HepG2 (cell line): ENCODE measurements around the gene RNF11. TPM values are rescaled to one million over a fixed set of nuclear protein-coding genes. Genes with fewer than 3 reads are reported as not detected.
"Not testable (repeated sequence)": the region's sequence is repeated elsewhere in the genome, so short reads cannot be mapped to it uniquely, and the experiment has no call there.

Experiments used
- ATAC-seq: fragments of 200-7000 bp; cut with Tn5 transposase; 3 replicates; pipeline ENCODE4 v1.9.1; 2020; ENCODE audit warnings: mild to moderate bottlenecking, moderate library complexity
- BruUV-seq: library from RNA; stranded (reverse); fragments of 400-500 nt; replicated peaks from 2 replicates; lab custom pipeline; 2021; lab: Mats Ljungman, UMichigan
- CTCF ChIA-PET: fragments of 300-600 bp; formaldehyde crosslinking; extraction: SDS; loops from one replicate; lab custom pipeline; 2021; ENCODE audit warnings: low total read pairs, inconsistent platforms, low intra/inter-chr PET ratio; lab: Yijun Ruan, JAX
- POLR2A ChIA-PET: fragments of 350-600 bp; sonication (Branson Sonifier 250); formaldehyde crosslinking; loops from one replicate; lab custom pipeline; 2020; ENCODE audit warnings: antibody characterized with exemption, inconsistent platforms; lab: Yijun Ruan, JAX
- DNase-seq: peaks from one replicate; pipeline ENCODE4 v3.0.0-alpha.2; 2015; ENCODE audit warnings: low spot score
- FAIRE-seq: peaks from 3 replicates; lab custom pipeline; 2011; peaks lifted over from hg19 to GRCh38; lab: Jason Lieb, UNC
- H2AFZ ChIP-seq: one replicate; pipeline ENCODE4 v1.6.1; 2011; ENCODE audit warnings: low read length, inconsistent platforms
- H3K27ac ChIP-seq: fragments of 300-600 bp; 3 replicates; pipeline ENCODE4 v1.8.0; 2011; ENCODE audit warnings: mixed run types, mild to moderate bottlenecking, mixed read lengths, low read length, inconsistent platforms; ENCODE audit not compliant: insufficient read depth; ENCODE audit errors: extremely low read length
- H3K27me3 ChIP-seq, 2 experiments: fragments of 200-600 bp in 1 of 2; 2 replicates in 1 of 2; 3 replicates in 1 of 2; pipeline versions ENCODE4 v1.6.0 to v1.8.0; 2011; ENCODE audit warnings: low read length in 2 of 2, mild to moderate bottlenecking in 2 of 2, moderate library complexity in 2 of 2, inconsistent platforms in 1 of 2; ENCODE audit not compliant: insufficient read depth in 2 of 2, control insufficient read depth in 1 of 2
- H3K36me3 ChIP-seq, 2 experiments: fragments of 200-600 bp in 1 of 2; replicated peaks in 1 of 2; 2 replicates in 1 of 2; 3 replicates in 1 of 2; pipeline versions ENCODE4 v1.5.1 to v1.8.0; 2011; ENCODE audit warnings: low read length in 2 of 2, inconsistent platforms in 1 of 2; ENCODE audit not compliant: insufficient read depth in 2 of 2, control insufficient read depth in 1 of 2
- H3K4me1 ChIP-seq: 2 replicates; pipeline ENCODE4 v1.5.1; 2012; ENCODE audit warnings: low read length, inconsistent platforms; ENCODE audit not compliant: insufficient read depth
- H3K4me2 ChIP-seq: 2 replicates; pipeline ENCODE4 v1.6.0; 2011; ENCODE audit warnings: low read depth, low read length, inconsistent platforms
- H3K4me3 ChIP-seq, 3 experiments: fragments of 200-600 bp in 1 of 3; sonication (generic), shearing (Covaris generic) in 1 of 3; replicated peaks in 1 of 3; 2 replicates each; pipeline ENCODE4 v1.5.1; 2011 to 2016; ENCODE audit warnings: low read length in 3 of 3, inconsistent platforms in 2 of 3, low read depth in 2 of 3, mild to moderate bottlenecking in 2 of 3, control low read depth in 1 of 3, mixed read lengths in 1 of 3; ENCODE audit not compliant: insufficient read depth in 1 of 3
- H3K79me2 ChIP-seq: one replicate; pipeline ENCODE4 v1.6.1; 2011; ENCODE audit warnings: low read length, inconsistent platforms; ENCODE audit not compliant: insufficient read depth
- H3K9ac ChIP-seq: 2 replicates; pipeline ENCODE4 v1.6.0; 2011; ENCODE audit warnings: mild to moderate bottlenecking, low read depth, low read length, inconsistent platforms; ENCODE audit not compliant: insufficient read depth
- H3K9me3 ChIP-seq: 2 replicates; pipeline ENCODE4 v1.5.1; 2012; ENCODE audit warnings: mild to moderate bottlenecking, low read length
- H4K20me1 ChIP-seq: 2 replicates; pipeline ENCODE4 v1.6.0; 2011; ENCODE audit warnings: inconsistent platforms, mild to moderate bottlenecking, low read length, moderate library complexity; ENCODE audit not compliant: insufficient read depth
- CREBL2 ChIP-seq: sonication (generic); formaldehyde crosslinking; IDR thresholded peaks from 2 replicates; pipeline ENCODE4 v1.8.1; 2023; ENCODE audit warnings: missing genetic modification reagents, mild to moderate bottlenecking, borderline replicate concordance
- HOXA3 ChIP-seq: sonication (generic); formaldehyde crosslinking; IDR thresholded peaks from 2 replicates; pipeline ENCODE4 v1.5.0; 2020; ENCODE audit warnings: missing genetic modification reagents
- MIXL1 ChIP-seq: IDR thresholded peaks from 2 replicates; pipeline ENCODE4 v1.6.1; 2016
- SRY ChIP-seq: sonication (generic); formaldehyde crosslinking; IDR thresholded peaks from 2 replicates; pipeline ENCODE4 v1.8.0; 2022; ENCODE audit warnings: mild to moderate bottlenecking, missing genetic modification reagents
- WGBS: methylation state at CpG from one replicate; pipeline ENCODE4 v1.1.6; 2017; ENCODE audit warnings: low lambda C conversion rate; 5-methylcytosine and 5-hydroxymethylcytosine counted together
- in situ Hi-C: cut with HindIII; loops from 2 replicates; pipeline ENCODE4 v1.10.0; 2017; ENCODE audit warnings: low pct_unique_long_range_greater_than_20kb; ENCODE audit not compliant: extremely low pct_ligation_motif_present
- intact Hi-C: fragments of 100-400 bp; cut with micrococcal nuclease; formaldehyde crosslinking; loops from one replicate; pipeline ENCODE4 v1.10.0; 2022; ENCODE audit not compliant: unreplicated experiment
- polyA plus RNA-seq, 8 experiments: library from polyadenylated mRNA; depleted of rRNA in 3 of 8; stranded (reverse) in 7 of 8; unstranded in 1 of 8; fragments of >200 nt; fragmentation: Illumina TruSeq in 4 of 8; extraction: Trizol in 4 of 8; gene quantifications; 2 replicates each; pipeline versions ENCODE4 v1.2.1 to v1.2.3, GENCODE V29; 2011 to 2016; ENCODE audit warnings: low read depth in 4 of 8, missing spikeins in 1 of 8, mixed read lengths in 1 of 8; ENCODE audit not compliant: insufficient read depth in 1 of 8
- total RNA-seq, 5 experiments: library from RNA; depleted of rRNA; stranded (reverse); fragments of >200 nt; fragmentation: Illumina TruSeq; extraction: Trizol; gene quantifications; 2 replicates each; pipeline ENCODE4 v1.2.3, GENCODE V29; 2016; ENCODE audit warnings: low read depth in 1 of 5
- TF ChIP-seq, protein P1 (sequence below): fragments of 450-650 bp; IDR thresholded peaks from 2 replicates; pipeline ENCODE4 v1.6.1; 2016

RNF11 gene
- total and polyA plus RNA-seq, 2 of the 13 experiments (the other 11 are each of a cell fraction or from before 2014, with no cell fraction given): 41.2 to 48.8 TPM

DNA sequence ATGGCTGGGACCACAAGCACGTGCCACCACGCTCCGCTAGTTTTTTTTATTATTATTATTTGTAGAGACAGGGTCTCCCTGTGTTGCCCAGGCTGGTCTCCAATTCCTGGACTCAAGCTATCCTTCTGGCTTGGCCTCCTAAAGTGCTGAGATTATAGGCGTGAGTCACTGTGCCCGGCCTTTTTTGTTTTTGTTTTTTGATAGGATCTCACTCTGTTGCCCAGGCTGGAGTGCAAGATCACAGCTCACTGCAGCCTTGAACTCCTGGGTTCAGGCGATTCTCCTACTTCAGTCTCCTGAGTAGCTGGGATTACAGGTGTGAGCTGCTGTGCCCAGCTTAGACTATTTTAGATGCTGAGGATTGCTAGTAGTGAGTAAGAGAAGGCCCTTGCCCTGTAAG is 11.8 kb upstream of the RNF11 start:
- DNase-seq (no peak), ATAC-seq (no peak), FAIRE-seq (no peak)
- no peaks in the 10 kb centered on the region for H3K9me3 ChIP-seq
- H3K79me2 ChIP-seq: no peaks in the 10 kb centered on the region
- in situ Hi-C loops (no loop called here), intact Hi-C loops (no loop called here)
- no TSS peak for BruUV-seq
- POLR2A ChIA-PET: no interaction called here
- no peaks in the 10 kb centered on the region for H4K20me1 ChIP-seq
- no peaks in the 10 kb centered on the region for H3K4me1 ChIP-seq
- peaks cover 0 to 3% of the 10 kb centered on the region in 2 experiments; a peak in 1 of 5 replicates for H3K27me3 ChIP-seq
- H3K36me3 ChIP-seq: no peaks in the 10 kb centered on the region
- no peak overlapping the region for H3K4me2 ChIP-seq
- 59% methylated on average over 6 of the region's 6 CpGs for WGBS
- H3K4me3 ChIP-seq: no peak overlapping the region
- H2AFZ ChIP-seq: no peak overlapping the region
- no peak overlapping the region for H3K9ac ChIP-seq
- TF ChIP-seq HOXA3 (CRISPR knock-in tag): no peak
- TF ChIP-seq, protein P1, sequence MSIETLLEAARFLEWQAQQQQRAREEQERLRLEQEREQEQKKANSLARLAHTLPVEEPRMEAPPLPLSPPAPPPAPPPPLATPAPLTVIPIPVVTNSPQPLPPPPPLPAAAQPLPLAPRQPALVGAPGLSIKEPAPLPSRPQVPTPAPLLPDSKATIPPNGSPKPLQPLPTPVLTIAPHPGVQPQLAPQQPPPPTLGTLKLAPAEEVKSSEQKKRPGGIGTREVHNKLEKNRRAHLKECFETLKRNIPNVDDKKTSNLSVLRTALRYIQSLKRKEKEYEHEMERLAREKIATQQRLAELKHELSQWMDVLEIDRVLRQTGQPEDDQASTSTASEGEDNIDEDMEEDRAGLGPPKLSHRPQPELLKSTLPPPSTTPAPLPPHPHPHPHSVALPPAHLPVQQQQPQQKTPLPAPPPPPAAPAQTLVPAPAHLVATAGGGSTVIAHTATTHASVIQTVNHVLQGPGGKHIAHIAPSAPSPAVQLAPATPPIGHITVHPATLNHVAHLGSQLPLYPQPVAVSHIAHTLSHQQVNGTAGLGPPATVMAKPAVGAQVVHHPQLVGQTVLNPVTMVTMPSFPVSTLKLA: 0 out of 2 replicates have a peak, but pooled peaks have one; percentile 19
- TF ChIP-seq MIXL1 (CRISPR knock-in tag): no peak
- no peak for TF ChIP-seq CREBL2
- no peak for TF ChIP-seq SRY (CRISPR knock-in tag)
- CTCF ChIA-PET: no interaction called here
- H3K27ac ChIP-seq: no peak overlapping the region

GRCh38 chr1:51227231-51227960 is 8.7 kb upstream of the RNF11 start:
- in situ Hi-C loops, H3K79me2 ChIP-seq, H3K27me3 ChIP-seq, H3K9ac ChIP-seq, H4K20me1 ChIP-seq, H3K4me2 ChIP-seq, H3K27ac ChIP-seq, FAIRE-seq, ATAC-seq, POLR2A ChIA-PET, H3K9me3 ChIP-seq, H3K4me3 ChIP-seq, DNase-seq, intact Hi-C loops, H2AFZ ChIP-seq, H3K36me3 ChIP-seq, BruUV-seq, CTCF ChIA-PET, H3K4me1 ChIP-seq: not testable (repeated sequence)
- WGBS: 66% methylated on average over 15 of the region's 15 CpGs

GRCh38 chr1:51228471-51228870 is 7.6 kb upstream of the RNF11 start:
- H3K36me3 ChIP-seq, H3K27me3 ChIP-seq, BruUV-seq, H4K20me1 ChIP-seq, intact Hi-C loops, H2AFZ ChIP-seq, DNase-seq, H3K4me2 ChIP-seq, H3K27ac ChIP-seq, CTCF ChIA-PET, H3K9ac ChIP-seq, H3K4me3 ChIP-seq, H3K9me3 ChIP-seq, H3K4me1 ChIP-seq, H3K79me2 ChIP-seq, in situ Hi-C loops, FAIRE-seq, ATAC-seq: not testable (repeated sequence)
- 38% methylated on average over 8 of the region's 11 CpGs for WGBS
- POLR2A ChIA-PET: interaction anchor here (0.5 kb wide), 1 partner anchor 461 kb away, joined by 3 read pairs; no protein-coding TSS in a partner anchor
